Activated naive CD8-positive, alpha-beta T cell treated with anti-CD3 and anti-CD28 coated beads, Interleukin-2, amount 10 ng/mL, durations not matched to agents 7 days and 5 days (primary cell): ENCODE data around the gene ZBTB42. TPM values are rescaled to one million over a fixed set of nuclear protein-coding genes. Genes with fewer than 3 reads are reported as not detected.

Experiments used
- ATAC-seq: fragments of 150-1000 bp; cut with Tn5 transposase; one replicate; pipeline ENCODE4 v1.10.0; 2021; ENCODE audit warnings: low read depth, moderate library complexity
- POLR2A ChIA-PET: fragments of 350-600 bp; sonication (Branson Sonifier 250); formaldehyde crosslinking; loops from one replicate; lab custom pipeline; 2021; ENCODE audit warnings: antibody characterized with exemption; lab: Charles Lee
- DNase-seq: peaks from one replicate; pipeline ENCODE4 v3.0.0; 2021
- H3K27ac Mint-ChIP-seq: one replicate; pipeline ENCODE4 v1.8.0; 2022; ENCODE audit warnings: mild to moderate bottlenecking, mixed read lengths
- H3K27me3 Mint-ChIP-seq: one replicate; pipeline ENCODE4 v1.8.0; 2022; ENCODE audit warnings: mild to moderate bottlenecking, moderate library complexity, mixed read lengths
- H3K36me3 Mint-ChIP-seq: one replicate; pipeline ENCODE4 v1.8.0; 2021; ENCODE audit warnings: mild to moderate bottlenecking, mixed read lengths
- H3K4me1 Mint-ChIP-seq: one replicate; pipeline ENCODE4 v1.8.0; 2021; ENCODE audit warnings: mixed read lengths
- H3K4me3 Mint-ChIP-seq: one replicate; pipeline ENCODE4 v1.8.0; 2022; ENCODE audit warnings: mild to moderate bottlenecking, moderate library complexity, mixed read lengths
- H3K9me3 Mint-ChIP-seq: one replicate; pipeline ENCODE4 v1.8.0; 2021; ENCODE audit warnings: mixed read lengths
- total RNA-seq, 2 experiments: library from RNA; stranded (reverse); gene quantifications; one replicate each; pipeline ENCODE4 v1.2.3, GENCODE V29; 2021

Gene ZBTB42
- 1 to 10 TPM; 6.7 to 6.9 TPM for total RNA-seq

DNA sequence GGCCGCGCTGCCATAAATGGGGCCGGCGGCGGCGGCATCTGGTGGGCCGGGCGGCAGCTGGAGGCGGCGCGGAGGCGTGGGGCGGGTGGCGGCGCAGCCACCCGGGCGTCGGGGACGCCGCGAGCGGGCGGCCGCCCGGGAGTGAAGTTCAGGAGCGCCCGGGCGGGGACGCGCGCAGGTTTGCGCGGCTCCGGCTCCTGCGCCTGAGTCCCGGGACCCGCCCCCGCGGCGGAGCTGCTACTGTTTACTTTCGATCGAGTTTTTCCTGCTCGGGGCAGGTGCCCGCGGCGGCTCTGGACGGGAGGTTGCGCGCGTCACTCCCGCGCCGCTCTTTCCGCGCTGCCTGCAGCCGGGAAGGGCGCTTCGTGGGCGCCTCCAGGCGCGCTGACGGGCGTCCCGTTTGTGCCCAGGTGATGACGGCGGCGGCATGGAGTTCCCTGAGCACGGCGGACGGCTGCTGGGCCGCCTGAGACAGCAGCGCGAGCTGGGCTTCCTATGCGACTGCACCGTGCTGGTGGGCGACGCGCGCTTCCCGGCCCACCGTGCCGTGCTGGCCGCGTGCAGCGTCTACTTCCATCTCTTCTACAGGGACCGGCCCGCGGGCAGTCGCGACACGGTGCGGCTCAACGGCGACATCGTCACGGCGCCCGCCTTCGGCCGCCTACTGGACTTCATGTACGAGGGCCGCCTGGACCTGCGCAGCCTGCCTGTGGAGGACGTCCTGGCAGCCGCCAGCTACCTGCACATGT is at the start of gene ZBTB42:
ZBTB42 (plus strand) TSS at position 331 of the 749 bp plus-strand sequence; CDS start at position 428, 97 bp downstream.
- Mint-ChIP-seq H3K27me3 (peaks cover 6% of the 10 kb centered on the region), H3K4me1 (peaks cover 15% of the 10 kb centered on the region), H3K4me3 (peak within 1 kb of the TSS; percentile 90), H3K9me3 (no peaks in the 10 kb centered on the region), H3K36me3 (no peaks in the 10 kb centered on the region), H3K27ac (peak within 1 kb of the TSS; percentile 86)
- DNase-seq (peak; percentile 80), ATAC-seq (peak; percentile 59)
- POLR2A ChIA-PET: interaction anchor here (0.7 to 1.5 kb wide), 9 partner anchors 12 to 500 kb away, joined by 3 to 8 read pairs (median 4); partner anchors contain the start of gene BRF1

DNA sequence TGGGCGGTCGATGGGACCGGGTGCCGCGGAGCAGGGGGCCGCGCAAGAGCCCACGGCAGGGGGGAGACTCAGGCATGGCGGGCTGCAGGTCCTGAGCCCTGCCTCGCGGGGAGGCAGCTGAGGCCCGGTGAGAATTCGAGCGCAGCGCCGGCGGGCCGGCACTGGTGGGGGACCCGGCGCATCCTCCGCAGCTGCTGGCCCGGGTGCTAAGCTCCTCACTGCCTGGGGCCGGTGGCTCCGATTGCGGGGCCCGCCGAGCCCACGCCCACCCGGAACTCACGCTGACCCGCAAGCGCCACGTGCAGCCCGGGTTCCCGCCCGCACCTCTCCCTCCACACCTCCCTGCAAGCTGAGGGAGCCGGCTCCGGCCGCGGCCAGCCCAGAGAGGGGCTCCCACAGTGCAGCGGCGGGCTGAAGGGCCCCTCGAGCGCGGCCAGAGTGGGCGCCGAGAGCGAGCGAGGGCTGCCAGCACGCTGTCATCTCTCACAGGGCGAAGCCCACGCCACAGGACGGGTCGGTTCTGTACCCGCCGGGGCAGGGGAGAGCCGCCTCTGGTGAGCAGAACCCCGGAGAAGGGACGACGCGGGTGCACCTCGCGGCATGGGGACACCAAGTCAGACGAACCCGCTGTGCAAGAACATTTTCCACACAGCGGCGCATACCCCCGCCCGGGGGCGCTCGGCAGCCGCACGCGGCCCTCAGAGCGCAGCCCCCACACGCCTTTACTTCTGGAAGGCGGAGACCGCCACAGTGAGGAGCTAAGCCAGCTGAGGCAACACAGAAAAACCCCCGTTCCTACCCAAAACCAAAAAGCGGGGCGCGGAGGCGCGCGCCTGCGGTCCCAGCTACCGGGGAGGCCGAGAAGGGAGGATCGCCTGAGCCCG is 49.1 kb upstream of the ZBTB42 start:
- H3K27ac Mint-ChIP-seq: peak overlapping the region; percentile 94
- ATAC-seq (no peak), DNase-seq (no peak)
- no peaks in the 10 kb centered on the region for H3K9me3 Mint-ChIP-seq
- H3K36me3 Mint-ChIP-seq: peaks cover 9% of the 10 kb centered on the region
- H3K4me3 Mint-ChIP-seq: peak overlapping the region; percentile 89
- H3K4me1 Mint-ChIP-seq: peaks cover 30% of the 10 kb centered on the region
- H3K27me3 Mint-ChIP-seq: peaks cover 3% of the 10 kb centered on the region
- POLR2A ChIA-PET: interaction anchor here (0.7 to 2.1 kb wide), 13 partner anchors 10 to 104 kb away, joined by 3 to 9 read pairs (median 3); no protein-coding TSS in a partner anchor

DNA sequence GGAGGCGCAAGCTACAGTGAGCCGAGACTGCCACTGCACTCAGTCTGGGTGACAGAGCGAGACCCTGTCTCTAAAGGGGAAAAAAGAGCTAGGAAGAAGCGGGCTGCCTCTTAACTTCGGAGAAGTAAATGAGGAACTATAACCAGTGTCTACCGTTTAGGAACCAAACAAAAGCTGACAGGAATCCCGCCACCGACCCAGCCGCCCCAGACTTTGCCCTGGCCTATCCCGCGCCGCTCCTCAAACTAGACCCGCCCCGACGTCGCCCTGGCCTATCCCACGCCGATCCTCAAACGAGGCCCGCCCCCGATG is 48.5 kb upstream of the ZBTB42 start:
- ATAC-seq (peak; percentile 0), DNase-seq (no peak)
- Mint-ChIP-seq H3K9me3 (no peaks in the 10 kb centered on the region), H3K36me3 (peaks cover 13% of the 10 kb centered on the region), H3K4me3 (peak overlapping the region; percentile 89), H3K27ac (peak overlapping the region; percentile 94), H3K27me3 (peaks cover 3% of the 10 kb centered on the region), H3K4me1 (peaks cover 36% of the 10 kb centered on the region)
- POLR2A ChIA-PET: interaction anchor here (0.6 to 2.1 kb wide), 16 partner anchors 10 to 268 kb away, joined by 3 to 9 read pairs (median 3); partner anchors contain the start of genes CDCA4 and ZBTB42

DNA sequence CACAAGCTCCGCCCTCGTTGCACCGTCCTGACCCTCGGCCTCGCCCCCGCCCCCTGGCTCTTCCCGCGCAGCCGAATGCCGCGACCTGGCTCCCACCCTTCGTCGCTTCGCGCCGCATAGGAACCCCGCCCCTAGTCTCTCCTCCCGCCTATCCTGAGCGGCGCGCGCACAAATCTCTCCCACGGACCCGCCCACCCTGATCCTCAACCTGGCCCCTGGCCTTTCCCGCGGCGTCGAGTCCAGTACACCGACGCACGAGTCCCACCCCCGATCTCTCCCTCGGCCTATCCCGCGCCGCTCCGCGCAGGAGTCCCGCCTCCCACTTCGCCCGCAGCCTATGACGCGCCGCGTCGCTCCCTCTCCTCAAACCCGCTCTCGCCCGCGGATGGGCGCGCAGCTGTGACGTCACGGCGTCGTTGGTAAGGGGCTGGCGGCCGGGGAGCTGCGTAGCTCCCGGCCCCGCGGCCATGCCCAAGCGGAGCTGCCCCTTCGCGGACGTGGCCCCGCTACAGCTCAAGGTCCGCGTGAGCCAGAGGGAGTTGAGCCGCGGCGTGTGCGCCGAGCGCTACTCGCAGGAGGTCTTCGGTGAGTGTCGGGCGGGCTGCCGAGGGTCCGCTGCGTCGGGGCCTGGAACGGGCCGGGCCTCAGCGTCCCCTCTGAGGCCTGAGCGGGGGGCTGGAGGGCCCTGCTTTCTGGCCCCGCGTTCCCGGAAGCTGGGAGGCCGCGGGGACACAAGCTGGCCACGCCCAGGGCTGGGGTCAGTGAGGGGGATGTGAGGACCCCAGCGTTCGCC is 48.0 kb upstream of the ZBTB42 start, which contains the start of gene SIVA1:
SIVA1 (plus strand) TSS at position 413 of the 793 bp plus-strand sequence; CDS start at position 468, 55 bp downstream.
- H3K4me3 Mint-ChIP-seq: peak within 1 kb of the TSS; percentile 89
- POLR2A ChIA-PET: interaction anchor here (0.6 to 2.1 kb wide), 17 partner anchors 11 to 268 kb away, joined by 3 to 9 read pairs (median 3); partner anchors contain the start of genes CDCA4 and ZBTB42
- ATAC-seq (peak; percentile 92), DNase-seq (peak; percentile 99)
- H3K4me1 Mint-ChIP-seq: peaks cover 41% of the 10 kb centered on the region
- peaks cover 15% of the 10 kb centered on the region for H3K36me3 Mint-ChIP-seq
- peaks cover 3% of the 10 kb centered on the region for H3K27me3 Mint-ChIP-seq
- H3K27ac Mint-ChIP-seq: peak within 1 kb of the TSS; percentile 94
- no peaks in the 10 kb centered on the region for H3K9me3 Mint-ChIP-seq

DNA sequence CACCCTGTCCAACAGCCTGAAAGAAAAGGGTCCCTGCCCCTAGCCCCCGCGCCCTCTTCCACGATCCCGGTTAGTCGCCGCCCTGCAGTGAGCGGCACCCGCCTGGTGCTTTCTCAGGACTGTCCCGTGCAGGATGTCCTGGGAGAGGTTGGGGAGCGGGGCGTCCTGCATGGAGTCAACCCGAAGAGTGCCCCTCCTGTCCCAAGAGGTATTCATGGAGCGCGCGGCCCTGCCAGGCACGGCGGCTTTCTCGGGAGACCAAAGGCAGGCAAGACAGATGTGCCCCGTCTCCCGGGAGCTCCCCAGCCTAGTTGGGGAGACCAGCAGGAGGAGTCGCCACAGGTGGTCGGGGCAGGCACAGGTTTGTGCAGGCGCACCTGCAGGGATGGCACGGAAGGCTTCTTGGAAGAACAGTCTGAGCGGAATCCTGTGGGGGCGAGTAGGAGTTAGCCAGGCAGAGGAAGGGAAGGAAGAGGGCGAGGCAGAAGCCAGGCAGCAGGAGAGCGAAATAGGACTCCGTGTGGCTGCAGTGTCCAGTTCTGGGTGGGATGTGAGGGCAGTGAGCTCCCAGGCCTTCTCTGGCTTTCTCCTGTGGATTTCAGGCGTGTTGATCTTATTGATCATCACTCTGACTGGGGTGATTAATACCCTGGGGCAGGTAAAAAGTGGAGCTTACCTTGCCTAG is 47.2 kb upstream of the ZBTB42 start:
- Mint-ChIP-seq H3K4me1 (peaks cover 41% of the 10 kb centered on the region), H3K36me3 (peaks cover 15% of the 10 kb centered on the region), H3K4me3 (peak overlapping the region; percentile 89), H3K27me3 (peaks cover 3% of the 10 kb centered on the region), H3K9me3 (no peaks in the 10 kb centered on the region), H3K27ac (peak overlapping the region; percentile 83)
- DNase-seq (peak; percentile 51), ATAC-seq (no peak)
- POLR2A ChIA-PET: interaction anchor here (0.9 to 2.0 kb wide), 5 partner anchors 15 to 267 kb away, joined by 3 to 9 read pairs (median 3); partner anchors contain the start of gene CDCA4

DNA sequence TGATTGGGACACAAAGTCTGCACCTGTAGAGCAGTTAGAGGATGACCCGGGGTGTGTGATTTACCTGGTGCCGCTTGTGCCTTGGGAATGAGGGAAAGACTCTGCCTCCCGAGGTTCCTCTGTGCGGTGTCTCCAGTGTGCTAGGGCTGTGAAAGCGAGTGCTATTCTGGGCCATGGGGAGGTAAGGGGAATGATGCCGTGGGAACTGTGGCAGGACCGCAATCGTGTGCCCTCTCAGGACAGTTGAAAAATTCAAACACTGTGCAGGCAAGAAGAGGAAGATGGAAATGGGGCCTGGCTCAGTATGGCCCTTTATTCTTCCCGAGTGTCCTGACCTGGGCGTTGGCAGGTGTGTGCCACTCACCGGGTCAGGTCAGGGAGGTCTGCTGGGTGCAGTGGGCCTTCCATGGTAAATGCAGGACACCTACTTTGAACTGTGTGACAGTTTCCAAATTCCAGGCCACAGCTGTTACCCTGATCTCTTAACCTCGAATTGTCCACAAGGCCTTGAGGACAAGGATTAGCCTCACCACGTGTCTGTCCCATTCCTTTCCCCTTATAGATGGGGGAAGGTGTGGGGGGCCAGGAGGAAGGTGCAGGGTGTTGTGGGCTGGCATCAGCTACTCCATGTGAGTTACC is 46.6 kb upstream of the ZBTB42 start:
- ATAC-seq: no peak
- Mint-ChIP-seq H3K9me3 (no peaks in the 10 kb centered on the region), H3K27ac (peak overlapping the region; percentile 83), H3K4me1 (peaks cover 40% of the 10 kb centered on the region), H3K4me3 (peak overlapping the region; percentile 89), H3K27me3 (peaks cover 3% of the 10 kb centered on the region), H3K36me3 (peaks cover 15% of the 10 kb centered on the region)
- POLR2A ChIA-PET: no interaction called here
- DNase-seq: no peak

DNA sequence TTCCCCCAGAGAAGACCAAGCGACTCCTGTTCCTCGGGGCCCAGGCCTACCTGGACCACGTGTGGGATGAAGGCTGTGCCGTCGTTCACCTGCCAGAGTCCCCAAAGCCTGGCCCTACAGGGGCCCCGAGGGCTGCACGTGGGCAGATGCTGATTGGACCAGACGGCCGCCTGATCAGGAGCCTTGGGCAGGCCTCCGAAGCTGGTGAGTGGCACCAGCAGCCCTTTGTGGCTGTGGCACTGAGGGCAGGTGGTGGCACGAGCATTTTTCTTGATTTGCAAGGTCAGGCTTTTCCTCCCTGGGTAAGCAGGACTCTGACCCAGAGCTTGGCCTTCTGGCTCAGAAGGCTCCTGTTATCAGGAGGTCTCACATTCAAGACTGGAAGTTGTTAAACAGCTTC is 45.3 kb upstream of the ZBTB42 start:
- DNase-seq (no peak), ATAC-seq (no peak)
- Mint-ChIP-seq H3K4me3 (peak overlapping the region; percentile 89), H3K9me3 (no peaks in the 10 kb centered on the region), H3K27me3 (no peaks in the 10 kb centered on the region), H3K4me1 (peaks cover 40% of the 10 kb centered on the region), H3K27ac (no peak overlapping the region), H3K36me3 (peaks cover 15% of the 10 kb centered on the region)
- POLR2A ChIA-PET: no interaction called here

DNA sequence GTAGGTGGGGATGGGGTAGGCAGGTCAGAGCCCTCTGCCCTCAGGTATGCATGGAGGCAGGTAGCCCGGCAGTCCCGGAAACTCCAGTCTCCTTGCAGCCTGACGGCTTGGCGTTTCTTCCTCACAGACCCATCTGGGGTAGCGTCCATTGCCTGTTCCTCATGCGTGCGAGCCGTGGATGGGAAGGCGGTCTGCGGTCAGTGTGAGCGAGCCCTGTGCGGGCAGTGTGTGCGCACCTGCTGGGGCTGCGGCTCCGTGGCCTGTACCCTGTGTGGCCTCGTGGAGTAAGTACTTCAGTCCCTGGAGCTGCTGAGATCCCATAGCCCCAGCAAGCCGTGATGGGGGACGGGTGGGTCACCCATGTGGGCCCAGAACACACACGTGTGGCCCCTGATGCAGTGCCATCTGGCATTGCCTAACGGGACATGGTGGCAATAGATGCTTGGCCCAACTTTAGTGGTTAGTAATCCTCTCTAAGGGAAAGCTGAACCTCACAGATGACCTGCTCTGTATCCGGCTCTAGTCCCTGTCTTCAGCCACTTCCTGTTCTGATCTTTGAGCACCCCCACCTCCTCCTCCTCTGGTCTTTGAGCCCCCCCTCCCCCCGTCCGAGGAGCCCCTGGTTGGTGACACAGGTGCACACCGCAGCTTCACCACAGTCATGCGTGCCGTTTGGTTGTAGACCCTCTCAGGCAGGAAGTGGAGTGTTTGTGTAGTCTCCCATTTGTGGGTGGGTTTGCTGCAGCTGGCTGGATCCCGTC is 44.2 kb upstream of the ZBTB42 start:
- peaks cover 19% of the 10 kb centered on the region for H3K36me3 Mint-ChIP-seq
- H3K27me3 Mint-ChIP-seq: no peaks in the 10 kb centered on the region
- H3K9me3 Mint-ChIP-seq: no peaks in the 10 kb centered on the region
- H3K27ac Mint-ChIP-seq: peak overlapping the region; percentile 92
- H3K4me3 Mint-ChIP-seq: peak overlapping the region; percentile 62
- POLR2A ChIA-PET: interaction anchor here (0.6 to 1.4 kb wide), 2 partner anchors 44 to 47 kb away, joined by 3 to 7 read pairs; partner anchors contain the start of gene ZBTB42
- DNase-seq (peak; percentile 64), ATAC-seq (no peak)
- peaks cover 40% of the 10 kb centered on the region for H3K4me1 Mint-ChIP-seq

DNA sequence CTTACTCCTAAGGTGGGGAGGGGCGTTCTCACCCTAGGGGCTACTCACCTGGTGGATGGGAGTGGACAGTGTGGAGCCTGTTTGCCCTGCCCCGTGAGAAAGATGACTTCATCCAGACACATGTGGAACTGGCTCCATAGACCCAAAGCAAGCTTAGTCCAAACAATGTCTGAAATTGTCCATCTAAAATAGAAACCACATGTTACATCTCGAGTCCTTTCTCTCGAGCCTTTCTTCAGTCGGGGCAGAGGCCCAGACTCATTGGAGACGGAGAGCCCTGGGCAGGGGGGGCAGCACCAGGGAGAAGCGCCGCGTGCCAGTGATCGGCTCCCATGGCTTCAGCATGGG is 43.7 kb upstream of the ZBTB42 start:
- peaks cover 22% of the 10 kb centered on the region for H3K36me3 Mint-ChIP-seq
- DNase-seq (no peak), ATAC-seq (no peak)
- peaks cover 42% of the 10 kb centered on the region for H3K4me1 Mint-ChIP-seq
- POLR2A ChIA-PET: interaction anchor here (0.6 to 1.4 kb wide), 3 partner anchors 38 to 47 kb away, joined by 3 to 7 read pairs (median 4); partner anchors contain the start of gene ZBTB42
- H3K9me3 Mint-ChIP-seq: no peaks in the 10 kb centered on the region
- peak overlapping the region; percentile 62 for H3K4me3 Mint-ChIP-seq
- H3K27me3 Mint-ChIP-seq: no peaks in the 10 kb centered on the region
- H3K27ac Mint-ChIP-seq: peak overlapping the region; percentile 92

DNA sequence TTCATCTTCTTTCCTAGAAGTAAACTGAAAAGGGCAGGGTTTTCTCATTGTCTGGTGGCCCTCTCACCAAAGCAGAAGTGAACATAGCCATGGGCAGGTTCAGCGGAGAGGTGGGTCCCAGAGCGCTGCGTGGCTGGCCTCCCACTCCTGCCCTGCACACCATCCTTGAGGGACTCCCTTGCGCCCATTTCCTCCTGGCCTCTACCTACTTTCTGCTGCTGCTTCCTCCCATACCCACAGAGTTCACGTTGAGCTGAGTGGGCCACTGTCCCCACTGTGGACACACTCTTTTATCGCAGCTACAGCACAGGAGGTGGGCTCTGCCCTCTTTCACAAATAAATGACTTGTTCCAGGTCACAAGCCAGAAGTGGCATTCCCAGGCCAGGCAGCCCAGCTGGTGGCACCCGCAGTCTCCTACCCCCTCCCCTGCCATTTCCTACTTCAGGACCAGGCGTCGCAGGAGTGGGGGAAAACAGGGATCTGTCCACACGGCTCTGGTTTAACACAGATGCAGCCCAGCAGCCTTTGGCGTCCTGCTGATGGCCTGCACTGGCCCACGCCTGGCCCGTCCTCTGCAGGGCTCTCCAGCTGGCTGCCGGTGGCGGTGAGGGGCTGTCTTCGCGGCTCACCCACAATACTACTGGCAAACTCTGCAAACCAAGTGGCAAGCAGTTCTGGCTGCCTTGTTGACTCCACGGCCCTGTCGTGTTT is 43.1 kb upstream of the ZBTB42 start:
- peaks cover 25% of the 10 kb centered on the region for H3K36me3 Mint-ChIP-seq
- H3K4me3 Mint-ChIP-seq: peak overlapping the region; percentile 32
- no peaks in the 10 kb centered on the region for H3K9me3 Mint-ChIP-seq
- DNase-seq (no peak), ATAC-seq (no peak)
- no peaks in the 10 kb centered on the region for H3K27me3 Mint-ChIP-seq
- peaks cover 42% of the 10 kb centered on the region for H3K4me1 Mint-ChIP-seq
- POLR2A ChIA-PET: interaction anchor here (0.6 to 1.4 kb wide), 2 partner anchors 37 to 43 kb away, joined by 4 to 7 read pairs; partner anchors contain the start of gene ZBTB42
- peak overlapping the region; percentile 92 for H3K27ac Mint-ChIP-seq
